BLaER1 treated with 17β-estradiol and CSF1 and Interleukin-3, amounts not matched to agents 10 nM and 100 nM (cell line): Measurements from ENCODE around the gene PFDN1.

Source experiments
- H3K27ac ChIP-seq, 11 experiments: shearing (Covaris generic); formaldehyde crosslinking; 2 replicates each; pipeline ENCODE4 v1.8.1; 2022
- H3K27me3 ChIP-seq, 11 experiments: shearing (Covaris generic); formaldehyde crosslinking; 2 replicates each; pipeline ENCODE4 v1.8.1; 2022
- H3K36me3 ChIP-seq, 11 experiments: shearing (Covaris generic); formaldehyde crosslinking; 2 replicates each; pipeline ENCODE4 v1.8.1; 2022
- H3K4me1 ChIP-seq, 10 experiments: shearing (Covaris generic); formaldehyde crosslinking; 2 replicates each; pipeline ENCODE4 v1.8.1; 2022
- H3K4me2 ChIP-seq, 11 experiments: shearing (Covaris generic); formaldehyde crosslinking; 2 replicates each; pipeline ENCODE4 v1.8.1; 2022
- H3K4me3 ChIP-seq, 10 experiments: shearing (Covaris generic); formaldehyde crosslinking; 2 replicates each; pipeline ENCODE4 v1.8.1; 2022
- H3K9ac ChIP-seq, 11 experiments: shearing (Covaris generic); formaldehyde crosslinking; 2 replicates each; pipeline ENCODE4 v1.8.1; 2022
- H3K9me3 ChIP-seq, 11 experiments: shearing (Covaris generic); formaldehyde crosslinking; replicated peaks in 1 of 11; 2 replicates each; pipeline ENCODE4 v1.8.1; 2022
- H4K20me1 ChIP-seq, 11 experiments: shearing (Covaris generic); formaldehyde crosslinking; 2 replicates each; pipeline ENCODE4 v1.8.1; 2022
- Cebpa-rat ChIP-seq, 11 experiments: shearing (Covaris generic); IDR thresholded peaks; 2 replicates each; pipeline ENCODE4 v1.8.1; 2022

The PFDN1 gene

GRCh38 chr5:140242890-140243585 lies 59.9 kb downstream of the PFDN1 start:
- no peak for TF ChIP-seq Cebpa-rat (IDR thresholded peaks at IDR 0.05)
- Histone ChIP-seq H3K27me3 (no peaks in the 10 kb centered on the region), H3K36me3 (peaks cover 0 to 27% (median 16%) of the 10 kb centered on the region in 11 experiments; a peak in 18 of 22 replicates), H3K4me3 (no peak overlapping the region), H3K27ac (peak overlapping the region in 4 of 11 experiments; percentile 2 to 40 (median 16); a peak in 3 of 22 replicates), H3K4me2 (no peak overlapping the region), H4K20me1 (peaks cover 0 to 66% (median 0%) of the 10 kb centered on the region in 11 experiments; a peak in 7 of 22 replicates), H3K9ac (peak overlapping the region in 2 of 11 experiments; percentile 21 to 70; a peak in 1 of 22 replicates), H3K4me1 (peaks cover 58 to 71% (median 64%) of the 10 kb centered on the region in 10 experiments), H3K9me3 (no peaks in the 10 kb centered on the region)

DNA sequence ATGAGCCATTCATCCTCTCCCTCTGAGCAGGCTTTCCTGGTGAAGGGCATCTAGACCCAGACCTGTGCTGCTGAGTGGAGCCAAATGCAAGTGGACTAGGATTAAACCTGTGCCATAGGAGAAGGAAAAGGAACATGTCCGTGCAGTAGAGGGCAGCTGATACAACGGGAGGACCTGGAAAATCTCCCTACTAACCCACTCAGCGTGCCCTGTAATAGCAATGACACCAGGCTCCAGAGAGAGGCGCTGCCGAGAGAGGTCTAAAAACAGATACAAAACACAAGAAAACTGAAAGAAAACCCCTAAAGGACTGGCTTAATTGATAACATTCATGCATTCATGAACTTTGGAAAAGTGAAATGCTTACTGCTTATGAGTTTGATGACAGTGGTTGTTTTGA lies 60.8 kb downstream of the PFDN1 start:
- Histone ChIP-seq H3K27me3 (no peaks in the 10 kb centered on the region), H3K4me1 (peaks cover 49 to 67% (median 55%) of the 10 kb centered on the region in 10 experiments), H4K20me1 (peaks cover 0 to 75% (median 0%) of the 10 kb centered on the region in 11 experiments; a peak in 7 of 22 replicates), H3K4me3 (no peak overlapping the region), H3K36me3 (peaks cover 0 to 27% (median 16%) of the 10 kb centered on the region in 11 experiments; a peak in 18 of 22 replicates), H3K9ac (peak overlapping the region in 7 of 11 experiments; percentile 12 to 56 (median 51); a peak in 10 of 22 replicates), H3K27ac (peak overlapping the region in 4 of 11 experiments; percentile 37 to 56 (median 49); a peak in 7 of 22 replicates), H3K4me2 (peak overlapping the region in 8 of 11 experiments; percentile 26 to 59 (median 52); a peak in 10 of 22 replicates), H3K9me3 (no peaks in the 10 kb centered on the region)
- no peak for TF ChIP-seq Cebpa-rat (IDR thresholded peaks at IDR 0.05)

DNA sequence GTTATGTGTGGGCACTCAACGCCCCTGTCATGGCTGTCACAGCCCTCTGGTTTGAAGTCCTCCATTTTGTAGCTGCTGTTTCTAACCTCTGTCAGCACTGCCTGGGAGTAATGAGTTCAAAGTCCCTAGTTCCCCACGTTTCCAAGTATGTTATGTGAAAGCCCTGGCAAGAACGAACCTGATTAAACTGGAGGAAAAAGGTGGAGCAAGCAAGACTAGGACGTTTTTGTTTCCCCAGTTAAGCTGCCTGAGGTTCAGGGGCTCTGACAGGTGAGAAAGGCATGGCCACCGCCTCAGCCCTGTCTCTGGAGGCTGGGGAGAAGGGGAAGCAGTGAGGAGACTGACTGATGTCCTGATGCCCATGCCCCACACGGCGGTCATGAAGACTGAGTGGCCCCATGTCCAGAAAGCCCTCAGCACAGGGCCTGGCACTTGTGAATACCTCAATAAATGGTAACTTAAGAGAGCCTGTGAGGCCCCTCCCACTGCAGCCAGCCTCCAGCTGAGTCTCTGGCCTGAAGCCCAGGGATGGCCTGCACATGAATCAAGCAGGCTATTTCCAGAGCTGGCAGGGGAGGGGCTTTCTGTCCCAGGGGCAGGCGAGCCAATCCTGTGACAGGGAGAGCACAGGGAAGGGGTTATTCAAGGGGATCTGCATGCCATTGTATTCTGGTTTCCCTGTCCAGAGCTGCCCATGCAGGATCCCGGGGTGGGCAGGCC lies 61.8 kb downstream of the PFDN1 start:
- H4K20me1 ChIP-seq, result peaks cover 0 to 85% (median 0%) of the 10 kb centered on the region in 11 experiments; a peak in 7 of 22 replicates
- H3K36me3 ChIP-seq, result peaks cover 0 to 27% (median 16%) of the 10 kb centered on the region in 11 experiments; a peak in 18 of 22 replicates
- peak overlapping the region; percentile 17 to 59 (median 51); a peak in 20 of 22 replicates for H3K4me2 ChIP-seq
- H3K27ac ChIP-seq, result peak overlapping the region in 6 of 11 experiments; percentile 18 to 56 (median 41); a peak in 9 of 22 replicates
- H3K4me1 ChIP-seq, result peaks cover 45 to 67% (median 50%) of the 10 kb centered on the region in 10 experiments
- TF ChIP-seq Cebpa-rat (IDR thresholded peaks at IDR 0.05), result no peak
- peak overlapping the region in 10 of 11 experiments; percentile 0 to 56 (median 40); a peak in 13 of 22 replicates for H3K9ac ChIP-seq
- no peak overlapping the region for H3K4me3 ChIP-seq
- no peaks in the 10 kb centered on the region for H3K27me3 ChIP-seq
- no peaks in the 10 kb centered on the region for H3K9me3 ChIP-seq

DNA sequence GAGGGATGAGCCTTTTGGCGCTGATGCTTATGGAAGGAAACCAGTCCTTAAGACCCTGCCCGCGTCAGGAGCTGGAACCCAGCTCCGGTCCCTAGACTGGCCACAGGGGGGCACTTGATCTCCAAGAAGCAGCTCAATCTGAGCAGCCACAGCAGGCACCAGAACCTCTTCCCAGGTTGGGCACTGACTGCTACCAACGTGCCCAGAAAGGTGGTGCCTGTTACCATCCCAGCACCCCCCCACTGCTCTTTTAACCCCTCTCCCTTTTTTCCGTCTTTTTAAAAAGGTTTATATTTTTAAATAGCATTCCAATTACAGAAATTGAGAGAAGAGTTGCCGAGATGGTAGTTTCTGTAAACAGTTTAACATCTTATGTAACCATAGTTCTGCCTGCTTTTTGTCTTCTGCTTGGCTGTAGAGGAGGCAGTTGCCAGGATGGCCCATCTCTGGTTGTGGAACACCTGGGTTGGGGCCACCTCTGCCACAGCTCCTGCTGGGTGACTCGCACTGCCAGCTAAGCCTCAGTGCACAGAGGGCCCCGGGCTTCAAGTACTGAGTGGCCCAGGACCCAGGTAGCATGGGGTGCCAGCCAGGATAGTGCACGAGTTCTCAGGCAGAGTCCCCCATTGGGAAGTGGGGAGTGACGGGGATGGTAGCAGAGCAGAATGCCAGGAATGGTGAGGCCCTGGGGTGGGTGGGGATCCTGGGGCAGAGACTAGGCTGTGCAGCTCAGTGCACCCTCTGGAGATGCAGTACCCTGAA lies 62.8 kb downstream of the PFDN1 start:
- Histone ChIP-seq H4K20me1 (peaks cover 0 to 85% (median 0%) of the 10 kb centered on the region in 11 experiments; a peak in 7 of 22 replicates), H3K9me3 (no peaks in the 10 kb centered on the region), H3K27me3 (no peaks in the 10 kb centered on the region), H3K27ac (no peak overlapping the region), H3K4me2 (peak overlapping the region in 3 of 11 experiments; percentile 19 to 28 (median 20); a peak in 3 of 22 replicates), H3K36me3 (peaks cover 0 to 27% (median 16%) of the 10 kb centered on the region in 11 experiments; a peak in 18 of 22 replicates), H3K4me3 (no peak overlapping the region), H3K4me1 (peaks cover 43 to 67% (median 50%) of the 10 kb centered on the region in 10 experiments), H3K9ac (no peak overlapping the region)
- TF ChIP-seq Cebpa-rat (IDR thresholded peaks at IDR 0.05), result no peak

- H3K36me3 ChIP-seq, result peaks cover 0 to 23% (median 16%) of the 10 kb centered on the region in 11 experiments; a peak in 17 of 22 replicates
- TF ChIP-seq Cebpa-rat (IDR thresholded peaks at IDR 0.05), result no peak
- no peak overlapping the region for H3K27ac ChIP-seq
- no peak overlapping the region for H3K4me3 ChIP-seq
- peaks cover 37 to 67% (median 47%) of the 10 kb centered on the region in 10 experiments for H3K4me1 ChIP-seq
- peaks cover 0 to 86% (median 0%) of the 10 kb centered on the region in 11 experiments; a peak in 7 of 22 replicates for H4K20me1 ChIP-seq
- H3K9me3 ChIP-seq, result no peaks in the 10 kb centered on the region
- no peaks in the 10 kb centered on the region for H3K27me3 ChIP-seq
- no peak overlapping the region for H3K4me2 ChIP-seq
- no peak overlapping the region for H3K9ac ChIP-seq
These were observed 63.4 kb downstream of the PFDN1 start for GRCh38 chr5:140239461-140239860.

GRCh38 chr5:140238756-140239155 lies 64.1 kb downstream of the PFDN1 start:
- peaks cover 0 to 86% (median 0%) of the 10 kb centered on the region in 11 experiments; a peak in 7 of 22 replicates for H4K20me1 ChIP-seq
- no peak overlapping the region for H3K4me3 ChIP-seq
- peaks cover 29 to 60% (median 43%) of the 10 kb centered on the region in 10 experiments for H3K4me1 ChIP-seq
- H3K9ac ChIP-seq, result no peak overlapping the region
- H3K4me2 ChIP-seq, result no peak overlapping the region
- H3K27ac ChIP-seq, result no peak overlapping the region
- no peaks in the 10 kb centered on the region for H3K9me3 ChIP-seq
- no peak for TF ChIP-seq Cebpa-rat (IDR thresholded peaks at IDR 0.05)
- peaks cover 0 to 18% (median 12%) of the 10 kb centered on the region in 11 experiments; a peak in 17 of 22 replicates for H3K36me3 ChIP-seq
- H3K27me3 ChIP-seq, result no peaks in the 10 kb centered on the region

GRCh38 chr5:140236891-140237598 lies 65.9 kb downstream of the PFDN1 start:
- Histone ChIP-seq H4K20me1 (peaks cover 0 to 78% (median 0%) of the 10 kb centered on the region in 11 experiments; a peak in 7 of 22 replicates), H3K27ac (peak overlapping the region in 5 of 11 experiments; percentile 5 to 68 (median 49); a peak in 6 of 22 replicates), H3K4me1 (peaks cover 26 to 54% (median 39%) of the 10 kb centered on the region in 10 experiments), H3K9ac (no peak overlapping the region), H3K4me3 (no peak overlapping the region), H3K27me3 (no peaks in the 10 kb centered on the region), H3K9me3 (no peaks in the 10 kb centered on the region), H3K4me2 (peak overlapping the region in 6 of 11 experiments; percentile 56 to 67 (median 62); a peak in 7 of 22 replicates), H3K36me3 (peaks cover 0 to 1% (median 0%) of the 10 kb centered on the region in 11 experiments; a peak in 2 of 22 replicates)
- TF ChIP-seq Cebpa-rat (IDR thresholded peaks at IDR 0.05), result no peak
